Amniotic stem cell (primary cell): Measurements from ENCODE around the gene PNPLA7.
"Not testable (repeated sequence)": the region's sequence is repeated elsewhere in the genome, so short reads cannot be mapped to it uniquely, and the experiment has no call there.

Experiments
- DNase-seq: peaks from one replicate; lab custom pipeline; 2025; lab: John Stamatoyannopoulos, UW

PNPLA7 gene

DNA sequence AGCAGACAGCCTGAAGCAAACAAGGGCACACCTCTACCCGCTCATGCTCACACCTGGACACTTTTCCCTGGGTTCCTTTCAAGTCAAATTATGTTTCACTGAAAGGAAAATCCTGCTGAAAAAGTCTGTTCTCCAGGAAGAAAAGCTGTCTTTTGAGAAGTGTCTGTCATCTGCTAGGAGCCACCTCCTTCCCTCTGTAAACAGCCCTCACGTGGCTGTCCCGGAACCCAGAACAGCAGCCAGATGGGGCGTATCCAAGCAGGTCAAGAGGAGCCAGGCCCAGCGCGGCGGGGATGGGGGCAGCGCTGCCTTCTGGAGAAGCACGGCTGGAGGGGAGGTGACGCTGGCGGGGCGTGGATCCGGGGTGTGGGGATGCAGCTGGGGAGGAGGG lies at the start of gene PNPLA7:
TSS of gene PNPLA7 (minus strand) at position 172 of the 391 bp plus-strand sequence. CDS start 205 bp downstream, outside the sequence.
- DNase-seq = no peak

DNA sequence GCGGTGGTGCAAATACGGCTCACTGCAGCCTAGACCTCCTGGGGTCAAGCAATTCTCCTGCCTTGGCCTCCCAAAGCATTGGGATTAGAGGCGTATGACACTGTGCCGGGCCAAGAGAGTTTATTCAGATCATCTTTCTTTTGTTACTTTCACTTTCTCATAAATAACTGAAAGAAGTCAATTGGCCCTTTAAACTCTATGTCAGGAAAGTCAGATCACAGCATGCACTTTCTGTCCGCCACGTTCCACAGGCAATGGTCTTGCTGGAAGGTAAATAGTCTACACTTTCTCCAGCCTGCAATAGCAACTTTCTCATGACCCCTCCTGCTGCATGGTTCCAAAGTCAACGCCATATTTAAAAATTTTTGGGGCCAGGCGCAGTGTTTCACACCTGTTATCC lies 48.7 kb upstream of the PNPLA7 start:
- DNase-seq = no peak

- not testable (repeated sequence) for DNase-seq
Observed at GRCh38 chr9:137596577-137596976, 46.4 kb upstream of the PNPLA7 start.

- no peak for DNase-seq
Observed at GRCh38 chr9:137593176-137593575, 43.0 kb upstream of the PNPLA7 start.

DNA sequence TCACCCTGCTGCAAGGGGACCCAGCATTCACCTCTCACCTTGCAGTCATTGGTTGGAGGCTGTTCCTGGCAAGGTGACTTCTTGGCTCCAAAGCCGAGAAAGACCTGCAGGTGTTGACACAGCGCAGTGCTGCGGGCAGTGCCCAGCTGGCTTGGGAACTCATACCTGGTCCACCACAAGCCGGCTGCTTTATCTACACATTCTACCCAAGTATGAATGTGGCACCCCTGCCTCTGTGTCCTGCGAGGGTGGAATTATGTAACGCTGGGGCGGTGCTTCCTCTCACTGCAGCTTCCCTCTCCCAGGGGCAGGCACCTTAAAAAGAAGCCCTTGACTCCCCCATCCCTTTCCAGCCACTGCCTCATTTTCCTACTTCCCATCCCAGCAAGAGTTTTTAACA lies 42.6 kb upstream of the PNPLA7 start:
- DNase-seq = no peak

GRCh38 chr9:137590469-137591383 lies 40.5 kb upstream of the PNPLA7 start, which contains the start of gene ZMYND19:
Gene ZMYND19, minus strand, starts transcription at chr9:137590512. Its CDS starts 249 bp downstream, at chr9:137590263.
- DNase-seq = peak; percentile 73

- DNase-seq = no peak
Observed at GRCh38 chr9:137590123-137590468, 39.9 kb upstream of the PNPLA7 start.

DNA sequence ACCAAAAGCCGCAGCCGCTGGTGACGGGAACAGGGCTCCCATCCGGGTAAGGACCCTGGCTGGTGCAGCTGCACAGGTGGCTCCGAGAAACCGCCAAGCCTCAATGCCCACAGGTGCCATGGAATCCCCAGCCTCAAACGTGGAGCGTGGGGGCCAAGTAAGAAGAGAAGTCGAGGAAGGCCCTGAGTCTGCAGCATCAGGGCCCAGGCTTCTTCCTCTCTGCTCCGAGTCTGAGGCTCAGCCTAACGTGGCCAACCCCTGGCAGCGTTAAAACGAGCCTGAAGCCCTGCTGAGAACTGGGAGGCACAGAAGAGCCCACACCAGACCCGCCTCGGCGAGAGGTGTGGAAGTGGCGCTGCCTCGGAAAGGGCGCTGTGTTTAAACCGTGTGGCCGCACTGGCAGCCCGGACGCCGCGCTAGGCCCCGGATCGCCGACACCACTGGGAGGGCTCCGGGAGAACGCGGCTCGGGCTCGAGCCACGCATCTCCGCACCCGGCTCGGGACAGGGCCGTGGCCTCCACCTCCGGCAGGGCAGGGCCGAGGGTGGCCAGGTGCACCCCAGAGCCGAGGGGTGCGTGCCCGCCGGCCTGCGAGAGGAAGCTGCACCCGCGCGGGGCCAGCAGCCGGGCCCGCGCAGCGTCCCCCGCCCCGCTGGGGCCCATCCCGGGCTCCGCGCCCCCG lies 39.4 kb upstream of the PNPLA7 start:
- DNase-seq = no peak

- no peak for DNase-seq
Observed at GRCh38 chr9:137588891-137589290, 38.7 kb upstream of the PNPLA7 start.

- no peak for DNase-seq
Observed at GRCh38 chr9:137588311-137588710, 38.1 kb upstream of the PNPLA7 start.

- no peak for DNase-seq
Observed at GRCh38 chr9:137586854-137587253, 36.7 kb upstream of the PNPLA7 start.

DNA sequence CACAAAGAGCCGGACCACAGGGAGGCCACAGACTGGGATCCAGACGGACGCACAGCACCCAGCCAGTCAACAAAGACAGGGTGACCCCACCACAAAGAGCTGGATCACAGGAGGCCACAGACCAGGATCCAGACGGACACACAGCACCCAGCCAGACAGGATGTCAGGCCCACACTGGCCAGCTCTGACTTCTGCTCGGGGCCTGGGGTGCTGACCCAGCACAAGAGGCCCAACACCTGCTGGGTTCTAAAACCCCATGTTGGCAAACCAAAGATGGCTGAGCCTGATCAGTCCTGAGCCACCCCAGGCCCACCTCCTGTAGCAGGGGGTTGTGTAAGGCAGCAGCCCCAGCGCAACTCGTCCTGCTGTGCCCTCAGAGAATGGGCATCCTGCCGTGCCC lies 33.8 kb upstream of the PNPLA7 start:
- DNase-seq = no peak

- no peak for DNase-seq
Observed at GRCh38 chr9:137583347-137583746, 33.1 kb upstream of the PNPLA7 start.

DNA sequence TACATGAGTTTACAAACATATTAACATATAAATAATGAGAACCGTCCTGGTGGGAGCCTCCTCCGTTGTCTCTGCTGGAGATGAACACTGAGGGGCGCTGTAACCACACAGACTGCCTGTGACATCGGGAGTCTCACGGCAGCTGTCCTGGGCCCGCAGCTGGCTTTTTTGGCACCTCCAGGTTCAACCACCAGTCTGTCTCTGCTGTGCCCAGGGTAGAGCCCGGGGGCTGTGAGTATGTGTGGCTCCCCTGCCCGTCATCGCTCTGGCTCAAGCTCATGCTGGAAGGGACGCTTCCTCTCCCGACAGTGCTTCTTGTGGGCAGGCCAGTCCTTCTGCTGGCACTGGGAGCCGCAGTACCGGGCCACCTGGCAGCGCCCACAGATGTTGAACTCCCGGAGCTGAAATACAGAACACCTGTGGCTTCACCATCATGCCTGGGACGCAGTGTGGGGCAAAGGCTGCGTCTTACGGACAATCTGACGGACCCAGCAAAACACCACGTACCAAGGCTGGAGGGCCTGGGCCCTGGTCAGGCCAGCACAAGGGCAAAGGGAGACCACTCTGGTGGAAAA lies 32.2 kb upstream of the PNPLA7 start:
- no peak for DNase-seq

- DNase-seq = no peak
Observed at GRCh38 chr9:137581361-137582285, 31.4 kb upstream of the PNPLA7 start.

GRCh38 chr9:137580954-137581322 lies 30.7 kb upstream of the PNPLA7 start:
- no peak for DNase-seq

GRCh38 chr9:137580209-137580953 lies 30.2 kb upstream of the PNPLA7 start:
- DNase-seq = no peak

GRCh38 chr9:137579259-137579604 lies 29.0 kb upstream of the PNPLA7 start:
- DNase-seq = no peak

DNA sequence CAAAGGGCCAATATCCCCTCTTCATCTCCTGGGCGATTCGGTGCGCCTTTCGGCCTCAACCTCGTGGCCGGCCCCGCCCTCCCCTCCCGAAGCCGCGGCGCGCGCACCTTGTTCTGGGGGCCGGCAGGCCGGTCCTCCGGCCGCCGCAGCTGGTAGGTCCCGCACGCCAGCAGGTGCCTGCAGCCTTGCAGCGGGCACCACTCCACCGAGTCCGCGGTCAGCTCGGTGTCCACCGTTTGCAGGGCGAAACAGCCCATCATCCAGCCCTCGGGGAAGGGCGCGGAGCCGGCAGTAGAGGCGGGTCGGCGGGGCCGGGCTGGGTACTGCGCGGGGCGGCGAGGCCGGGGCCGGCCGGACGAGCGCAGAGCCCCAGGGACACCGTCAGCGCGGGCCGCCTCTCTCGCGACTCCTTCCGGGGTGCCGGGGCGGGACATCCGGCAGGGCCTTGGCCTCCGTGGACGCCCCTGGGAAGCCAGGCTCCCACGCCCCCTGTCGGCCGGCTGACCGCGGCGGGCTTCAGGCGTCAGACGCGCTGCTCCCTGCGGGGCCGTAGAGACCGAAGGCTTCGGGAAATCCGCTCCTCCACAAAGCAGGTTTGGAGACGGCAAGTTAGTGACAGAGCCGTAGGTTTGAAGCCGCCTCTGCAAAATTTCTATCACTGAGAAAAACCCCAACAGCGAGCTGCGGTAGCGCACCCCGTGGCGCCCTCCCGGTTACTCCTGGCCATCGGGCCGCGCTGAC lies 28.5 kb upstream of the PNPLA7 start, which contains the start of gene DPH7:
TSS of gene DPH7 (minus strand) at position 408 of the 741 bp plus-strand sequence. CDS start at position 260, 148 bp downstream.
- peak; percentile 86 for DNase-seq

DNA sequence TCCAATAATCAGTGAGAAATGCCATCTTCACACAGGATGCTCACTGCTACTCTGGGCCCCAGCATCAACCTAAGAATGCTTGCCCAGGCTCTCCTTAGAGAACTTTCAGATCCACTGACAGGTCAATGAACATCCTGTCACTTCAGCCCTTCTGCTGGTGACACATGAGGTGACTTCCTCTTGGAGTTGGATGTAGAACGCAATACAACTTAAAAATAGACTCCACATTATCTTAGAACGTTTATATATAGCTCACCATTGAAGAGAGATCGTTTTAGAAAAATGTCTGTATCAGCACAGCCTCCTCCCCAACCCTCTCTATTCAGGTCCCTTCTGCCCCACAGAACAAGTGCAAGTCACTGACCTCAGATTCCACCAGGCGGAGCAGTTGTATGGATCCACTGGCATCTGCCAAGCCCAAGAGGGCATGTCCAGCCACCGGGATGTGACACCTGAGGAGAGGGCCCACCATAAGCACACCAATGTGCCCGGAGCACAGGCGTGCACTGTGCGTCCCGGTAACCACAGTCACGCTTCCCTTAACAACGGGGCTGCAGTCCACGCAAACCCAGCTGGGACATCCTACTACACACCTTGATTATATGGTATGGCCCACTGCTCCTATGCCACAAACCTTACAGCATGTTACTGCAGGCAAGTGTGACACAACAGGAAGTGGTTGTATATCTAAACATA lies 25.7 kb upstream of the PNPLA7 start:
- DNase-seq = no peak
